A172 (cell line): ENCODE results near the gene HSD17B4. TPM values are rescaled to one million over a fixed set of nuclear protein-coding genes. Genes with fewer than 3 reads are reported as not detected.
"Not testable (repeated sequence)": the region's sequence is repeated elsewhere in the genome, so short reads cannot be mapped to it uniquely, and the experiment has no call there.

ENCODE experiments used
- DNase-seq: peaks from one replicate; pipeline ENCODE4 v3.0.0-alpha.2; 2015; ENCODE audit warnings: low spot score
- total RNA-seq: library from RNA; depleted of rRNA; stranded (reverse); fragments of >200 nt; shearing (Covaris generic); gene quantifications from 2 replicates; pipeline ENCODE4 v1.2.3, GENCODE V29; 2014; rRNA removed

HSD17B4 gene, protein sequence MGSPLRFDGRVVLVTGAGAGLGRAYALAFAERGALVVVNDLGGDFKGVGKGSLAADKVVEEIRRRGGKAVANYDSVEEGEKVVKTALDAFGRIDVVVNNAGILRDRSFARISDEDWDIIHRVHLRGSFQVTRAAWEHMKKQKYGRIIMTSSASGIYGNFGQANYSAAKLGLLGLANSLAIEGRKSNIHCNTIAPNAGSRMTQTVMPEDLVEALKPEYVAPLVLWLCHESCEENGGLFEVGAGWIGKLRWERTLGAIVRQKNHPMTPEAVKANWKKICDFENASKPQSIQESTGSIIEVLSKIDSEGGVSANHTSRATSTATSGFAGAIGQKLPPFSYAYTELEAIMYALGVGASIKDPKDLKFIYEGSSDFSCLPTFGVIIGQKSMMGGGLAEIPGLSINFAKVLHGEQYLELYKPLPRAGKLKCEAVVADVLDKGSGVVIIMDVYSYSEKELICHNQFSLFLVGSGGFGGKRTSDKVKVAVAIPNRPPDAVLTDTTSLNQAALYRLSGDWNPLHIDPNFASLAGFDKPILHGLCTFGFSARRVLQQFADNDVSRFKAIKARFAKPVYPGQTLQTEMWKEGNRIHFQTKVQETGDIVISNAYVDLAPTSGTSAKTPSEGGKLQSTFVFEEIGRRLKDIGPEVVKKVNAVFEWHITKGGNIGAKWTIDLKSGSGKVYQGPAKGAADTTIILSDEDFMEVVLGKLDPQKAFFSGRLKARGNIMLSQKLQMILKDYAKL
- 140 and 150 TPM in 2 replicates for total RNA-seq

DNA sequence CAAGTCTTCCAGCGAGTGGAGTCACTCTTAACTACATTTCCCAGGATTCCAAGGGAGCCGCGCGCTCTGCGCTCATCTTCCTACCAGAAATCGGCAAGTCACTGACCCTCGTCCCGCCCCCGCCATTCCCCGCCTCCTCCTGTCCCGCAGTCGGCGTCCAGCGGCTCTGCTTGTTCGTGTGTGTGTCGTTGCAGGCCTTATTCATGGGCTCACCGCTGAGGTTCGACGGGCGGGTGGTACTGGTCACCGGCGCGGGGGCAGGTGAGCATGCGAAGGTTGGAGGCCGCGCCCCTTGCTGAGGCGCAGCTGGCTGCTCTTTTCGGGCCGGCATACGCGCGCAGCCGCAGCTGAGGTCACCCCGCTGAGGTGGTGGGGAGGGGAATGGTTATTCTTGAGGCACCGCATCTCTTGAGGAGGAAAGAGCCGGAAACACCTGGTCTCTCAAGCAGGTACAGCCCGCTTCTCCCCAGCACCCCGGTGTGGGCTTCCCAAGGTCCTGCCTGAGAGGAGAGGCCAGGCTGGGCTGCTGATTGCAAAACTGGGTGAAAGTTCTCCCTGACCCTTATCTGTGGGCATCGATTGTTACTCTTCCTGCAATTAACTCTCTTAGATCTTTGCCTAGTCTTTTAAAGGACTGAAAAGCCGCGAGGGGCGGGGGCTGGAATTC lies at the start of gene HSD17B4:
Gene HSD17B4, plus strand, starts transcription at position 125 of the 667 bp plus-strand sequence. Its CDS starts 79 bp downstream, at position 204.
- DNase-seq = peak; percentile 88

DNA sequence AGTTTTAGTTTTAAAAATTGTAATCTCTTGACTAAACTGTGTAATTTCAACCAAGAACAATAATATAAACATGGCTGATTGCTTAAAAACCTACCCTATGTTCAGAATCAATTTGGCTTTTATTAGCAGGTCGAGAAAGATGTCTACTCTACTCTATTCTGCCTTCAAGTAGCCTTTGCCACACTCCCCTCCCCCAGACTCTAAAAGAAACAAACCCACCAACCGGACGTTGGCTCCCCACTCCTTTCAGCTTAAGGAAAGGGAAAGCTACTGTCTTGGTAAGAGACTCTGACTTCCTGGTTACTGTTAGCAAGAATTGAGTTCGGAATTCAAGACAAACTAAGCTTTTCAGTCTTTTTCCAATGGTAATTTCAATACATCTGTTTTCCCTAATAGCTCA lies 49.7 kb upstream of the HSD17B4 start:
- no peak for DNase-seq

DNA sequence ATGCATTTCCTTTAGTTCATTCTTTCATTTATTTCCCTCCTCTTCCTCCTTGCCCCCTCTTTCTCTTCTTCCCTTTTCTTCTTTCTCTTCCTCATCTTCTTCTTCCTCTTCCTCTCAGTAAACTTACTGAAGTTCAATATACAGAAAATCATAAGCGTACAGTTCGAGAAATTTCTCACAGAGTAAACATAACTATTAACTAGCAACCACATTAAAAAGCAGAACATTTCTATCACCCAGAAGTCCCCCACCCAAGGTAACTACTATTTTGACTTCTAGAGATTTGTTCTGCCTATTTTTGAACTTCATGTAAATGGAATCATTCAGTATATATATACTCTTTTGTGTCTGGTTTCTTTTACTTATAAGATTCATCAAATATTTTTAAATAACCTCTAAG lies 48.3 kb upstream of the HSD17B4 start:
- no peak for DNase-seq

DNA sequence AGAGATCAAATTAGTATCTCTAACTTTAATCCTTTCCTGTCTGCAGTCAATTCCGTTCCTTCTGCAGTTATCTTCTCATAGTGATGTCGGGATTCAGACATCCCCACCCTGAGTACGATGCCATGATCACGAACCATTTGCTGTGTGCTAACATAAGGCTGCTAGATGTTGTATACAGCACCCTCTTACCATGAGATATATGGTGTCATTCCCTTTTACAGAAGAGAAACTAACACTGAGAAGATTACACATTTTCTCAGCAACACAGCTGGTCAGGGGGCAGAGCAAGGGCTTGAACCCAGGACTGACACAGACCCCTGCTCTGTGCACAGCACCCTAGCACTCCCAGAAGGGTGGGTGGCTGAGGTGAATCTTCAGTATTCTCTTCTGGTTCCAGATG lies 46.9 kb upstream of the HSD17B4 start:
- no peak for DNase-seq

DNA sequence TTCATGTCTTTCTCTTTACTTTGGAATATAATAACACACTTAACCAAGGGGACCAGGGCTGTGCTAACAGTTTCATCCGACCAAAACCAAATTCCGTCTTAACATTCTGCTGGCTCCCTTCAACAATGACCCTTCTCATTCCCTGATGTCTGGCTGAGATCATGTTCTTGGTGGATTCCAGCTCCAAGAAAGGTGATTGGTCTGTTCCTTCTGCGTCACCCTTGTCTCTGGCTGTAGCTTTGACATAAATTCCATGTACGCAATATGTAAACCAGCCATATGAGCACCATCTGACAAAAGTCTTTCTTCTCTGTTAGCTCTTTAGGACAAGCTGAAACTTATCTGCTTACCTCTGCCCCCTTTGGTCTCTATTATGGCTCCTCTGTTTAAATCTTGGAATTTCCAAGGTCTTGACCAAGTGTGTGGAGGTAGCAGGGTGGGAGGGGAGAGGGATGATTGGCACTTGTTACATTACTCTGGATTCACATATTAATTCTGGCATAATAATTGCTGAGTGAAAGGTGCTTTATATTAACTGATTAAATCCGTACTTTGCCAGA lies 45.7 kb upstream of the HSD17B4 start:
- DNase-seq = no peak

DNA sequence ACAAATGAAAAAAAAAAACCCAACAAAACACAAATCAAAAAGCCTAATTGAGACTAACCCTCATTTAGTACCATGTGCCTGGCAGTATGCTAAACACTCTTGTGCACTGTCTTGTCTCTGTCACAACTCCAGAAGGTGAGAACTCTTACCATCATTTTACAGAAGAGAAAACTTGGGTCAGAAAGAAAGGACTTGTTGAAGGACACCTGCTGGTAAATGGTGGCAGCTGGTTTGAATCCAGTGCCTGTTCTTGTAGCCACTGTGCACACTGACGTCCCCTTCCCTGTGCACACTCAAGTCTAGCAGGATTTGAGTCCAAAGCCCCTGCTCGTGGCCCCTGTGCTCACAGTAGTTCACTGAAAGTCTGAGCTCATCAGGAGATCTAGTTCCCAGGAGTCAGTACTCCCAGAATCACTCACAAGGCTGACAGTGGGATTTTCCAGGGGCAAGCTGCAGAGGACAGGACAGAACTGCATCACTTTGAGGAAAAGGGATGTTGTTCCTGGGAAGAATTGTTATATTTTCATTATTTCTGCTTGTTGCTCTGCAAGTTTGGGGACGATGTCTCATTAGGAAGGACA lies 43.0 kb upstream of the HSD17B4 start:
- DNase-seq = no peak

DNA sequence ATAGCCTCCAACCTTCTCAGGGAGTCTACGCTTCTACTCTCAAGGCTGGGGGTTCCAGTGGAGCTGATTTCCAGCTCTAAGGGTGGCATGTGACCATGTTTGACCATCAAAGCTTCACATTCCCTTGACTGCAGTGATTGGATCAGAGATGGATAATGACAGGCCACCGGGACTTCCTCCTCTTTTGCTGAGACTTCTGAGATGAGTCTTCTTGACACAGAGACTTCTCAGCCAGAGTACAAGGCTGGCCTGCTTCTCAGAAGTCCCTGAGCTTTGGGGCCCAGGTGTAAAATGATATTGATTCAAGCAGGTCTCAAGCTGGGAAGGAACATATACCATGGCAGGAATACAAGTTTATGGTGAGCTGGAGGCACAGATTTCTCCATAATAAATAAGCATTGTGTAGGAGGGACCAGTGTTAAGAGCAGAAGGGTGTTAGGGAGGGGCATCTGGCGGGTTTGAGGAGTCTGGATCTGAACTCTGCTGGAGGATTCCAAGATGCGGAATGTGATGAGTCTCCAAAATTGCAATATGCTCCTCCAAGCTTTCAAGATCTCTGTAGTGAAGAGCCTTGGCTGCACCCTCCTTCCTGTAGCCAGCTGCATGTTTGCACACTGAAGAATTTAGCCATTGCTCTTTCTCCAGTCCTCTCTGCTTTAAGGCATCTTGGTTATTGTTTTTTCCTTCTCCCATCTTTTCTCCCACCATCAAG lies 41.7 kb upstream of the HSD17B4 start:
- DNase-seq = no peak

DNA sequence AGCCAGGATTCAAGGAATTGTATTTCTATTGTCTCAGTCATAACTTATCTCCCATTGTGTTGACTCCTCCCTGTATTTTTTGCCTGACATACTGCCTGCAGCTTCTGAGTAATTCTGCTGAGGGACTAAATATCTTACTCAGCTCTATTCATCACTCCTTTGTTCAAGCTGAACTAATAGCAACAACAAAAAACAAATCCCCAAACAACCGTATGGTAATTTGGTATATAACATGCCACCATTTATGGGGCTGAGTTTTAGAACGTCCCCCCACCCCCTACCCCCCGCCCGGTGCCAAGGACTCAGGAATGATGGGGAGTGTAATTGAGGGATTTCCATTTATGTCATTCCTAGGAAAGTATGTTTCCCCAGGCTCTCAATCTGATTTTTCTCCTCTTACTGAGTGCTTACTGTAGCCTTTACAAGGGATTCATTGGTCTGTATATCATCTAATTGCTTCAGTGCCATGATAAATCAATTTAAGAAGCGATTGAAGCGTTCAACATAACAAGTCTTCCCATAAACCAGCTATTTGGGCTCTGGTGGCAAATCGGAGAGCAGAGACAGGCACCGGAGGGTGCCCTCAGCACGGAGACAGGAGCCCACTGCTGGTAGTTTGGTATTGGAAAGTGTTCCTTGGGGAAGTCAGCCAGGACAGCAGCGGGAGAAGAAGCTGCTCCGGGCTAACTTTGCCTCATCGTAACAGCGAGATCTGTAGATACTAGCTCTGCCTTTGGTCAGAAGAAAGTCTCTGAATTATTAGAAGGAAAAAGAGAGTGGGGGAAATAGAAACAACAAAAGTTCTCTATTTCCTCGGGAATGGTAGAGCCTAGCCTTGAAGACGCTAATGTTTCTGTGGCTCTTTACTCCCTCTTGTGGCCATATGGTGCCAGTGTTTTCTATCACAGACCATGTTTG lies 40.7 kb upstream of the HSD17B4 start:
- peak; percentile 82 for DNase-seq

DNA sequence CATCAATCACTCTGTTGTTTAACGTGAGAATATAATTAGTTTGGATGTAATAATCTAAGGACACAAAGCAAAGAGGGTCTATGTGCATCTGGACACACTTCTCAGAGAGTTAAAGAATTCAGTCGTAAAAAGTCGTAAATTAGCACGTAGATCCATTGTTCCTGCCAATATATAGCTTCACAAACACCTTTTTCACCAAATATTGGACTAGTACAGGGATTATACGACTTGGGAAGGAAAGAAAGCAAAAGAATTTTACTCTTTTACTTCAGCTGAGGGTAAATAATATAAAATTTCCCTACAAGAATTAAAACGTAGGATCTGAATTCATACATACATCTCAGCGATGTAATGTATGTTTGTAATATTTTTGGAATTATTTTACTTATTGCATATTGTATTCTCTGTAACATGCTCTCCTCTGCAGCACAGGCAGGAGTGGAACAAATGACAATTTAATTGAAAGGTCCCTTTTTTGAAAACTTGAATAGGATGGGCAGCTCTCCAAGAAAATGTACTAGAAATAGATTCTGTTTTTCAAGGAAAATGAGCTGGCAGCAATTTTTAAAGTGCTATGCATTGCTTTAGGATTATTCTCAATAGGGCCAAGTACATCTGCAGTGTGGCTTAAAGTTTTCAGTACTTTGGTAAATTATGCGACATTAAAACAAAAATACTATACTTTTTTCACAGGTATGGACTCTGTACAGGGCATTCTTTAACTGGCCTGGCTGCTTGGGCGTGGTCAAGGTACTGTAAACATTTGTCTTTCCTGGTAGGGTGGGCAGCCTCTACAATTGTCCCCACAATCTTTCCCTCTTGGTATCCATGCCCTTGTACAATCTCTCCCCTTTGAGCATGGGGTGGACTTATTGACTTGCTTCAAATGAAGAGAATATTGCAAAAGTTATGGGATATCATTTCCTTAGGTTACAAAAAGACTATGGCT lies 39.7 kb upstream of the HSD17B4 start:
- DNase-seq = no peak

DNA sequence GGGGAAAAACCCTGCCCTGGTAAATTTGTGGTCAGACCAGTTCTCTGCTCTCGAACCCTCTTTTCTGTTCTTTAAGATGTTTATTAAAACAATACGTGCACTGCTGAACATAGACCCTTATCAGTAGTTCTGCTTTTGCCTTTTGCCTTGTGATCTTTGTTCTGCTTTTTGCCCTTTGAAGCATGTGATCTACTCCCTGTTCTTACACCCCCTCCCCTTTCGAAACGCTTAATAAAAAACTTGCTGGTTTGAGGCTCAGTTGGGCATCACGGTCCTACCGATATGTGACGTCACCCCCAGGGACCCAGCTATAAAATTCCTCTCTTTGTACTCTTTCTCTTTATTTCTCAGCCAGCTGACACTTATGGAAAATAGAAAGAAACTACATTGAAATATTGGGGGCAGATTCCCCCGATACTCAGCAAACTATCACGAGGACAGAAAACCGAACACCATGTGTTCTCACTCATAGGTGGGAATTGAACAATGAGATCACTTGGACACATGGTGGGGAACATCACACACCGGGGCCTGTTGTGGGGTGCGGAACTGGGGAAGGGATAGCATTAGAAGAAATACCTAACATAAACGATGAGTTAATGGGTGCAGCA lies 38.1 kb upstream of the HSD17B4 start:
- DNase-seq = not testable (repeated sequence)

DNA sequence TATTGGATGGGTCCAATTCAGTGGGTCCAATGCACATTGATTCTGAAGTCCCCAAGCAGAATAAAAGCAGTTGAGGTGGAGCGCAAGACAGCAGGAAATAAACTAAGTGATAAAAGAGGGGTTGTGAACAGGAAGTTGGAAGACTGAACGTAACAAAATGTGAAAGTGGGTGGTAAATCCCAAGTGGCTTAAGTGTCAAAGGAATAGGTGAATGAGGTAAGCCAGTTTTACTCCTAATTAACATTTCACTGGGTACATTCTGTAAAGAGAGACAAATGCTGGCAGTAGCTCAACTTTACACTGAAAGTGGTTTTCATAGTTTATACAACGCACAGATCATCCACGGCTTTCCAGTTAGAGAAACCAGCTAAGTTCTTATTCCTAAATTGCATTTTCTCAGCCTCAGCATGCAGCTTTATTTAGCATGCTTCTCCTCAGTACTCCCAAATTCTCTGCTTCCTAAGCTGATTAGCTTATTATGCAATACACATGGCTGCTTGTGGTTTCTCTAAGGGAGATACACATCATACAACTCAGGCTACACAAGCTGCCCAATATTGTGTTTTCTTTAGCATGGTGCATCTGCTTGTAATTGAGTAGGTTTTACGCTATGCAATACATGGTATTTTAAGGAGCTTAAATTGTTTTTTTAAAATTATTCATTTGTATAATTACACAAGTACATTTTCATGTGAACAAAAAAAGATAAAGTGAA lies 34.2 kb upstream of the HSD17B4 start:
- peak; percentile 48 for DNase-seq

DNA sequence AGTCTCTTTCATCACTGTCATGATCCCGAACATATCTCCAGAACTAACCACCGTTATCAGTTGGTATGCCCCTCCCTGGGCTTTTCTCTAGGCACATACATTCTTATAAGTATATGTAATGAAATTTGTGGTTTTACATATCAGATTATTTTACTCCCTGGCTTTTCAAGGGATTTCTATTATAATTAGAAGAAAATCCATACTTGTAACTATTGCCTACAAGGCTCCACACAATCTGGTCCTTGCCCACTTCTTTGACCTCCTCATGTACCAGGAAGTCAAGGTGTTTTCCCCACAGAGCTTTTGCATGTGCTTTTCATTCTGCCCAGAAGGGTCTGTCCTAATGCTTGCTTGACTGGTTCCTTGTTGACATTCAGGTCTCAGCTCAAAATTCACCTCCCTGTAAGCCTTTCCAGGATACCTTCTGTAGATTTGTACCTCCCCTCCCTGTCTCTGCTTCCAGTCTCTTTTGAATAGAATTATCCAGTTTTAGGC lies 33.6 kb upstream of the HSD17B4 start:
- DNase-seq = peak; percentile 32

DNA sequence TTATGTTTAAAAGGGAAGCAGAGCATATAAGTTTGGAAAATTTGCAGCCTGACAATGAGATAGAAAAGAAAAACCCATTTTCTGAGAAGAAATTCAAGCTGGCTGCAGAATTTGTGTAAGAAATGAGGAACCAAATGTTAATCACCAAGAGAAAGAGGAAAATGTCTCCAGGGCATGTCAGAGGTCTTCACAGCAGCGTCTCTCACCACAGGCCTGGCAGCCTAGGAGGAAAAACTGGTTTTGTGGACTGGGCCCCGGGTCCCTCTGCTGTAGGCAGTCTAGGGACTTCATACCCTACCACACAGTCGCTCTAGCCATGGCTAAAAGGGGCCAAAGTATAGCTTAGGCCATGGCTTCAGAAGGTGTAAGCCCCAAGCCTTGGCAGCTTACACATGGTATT lies 32.1 kb upstream of the HSD17B4 start:
- no peak for DNase-seq

DNA sequence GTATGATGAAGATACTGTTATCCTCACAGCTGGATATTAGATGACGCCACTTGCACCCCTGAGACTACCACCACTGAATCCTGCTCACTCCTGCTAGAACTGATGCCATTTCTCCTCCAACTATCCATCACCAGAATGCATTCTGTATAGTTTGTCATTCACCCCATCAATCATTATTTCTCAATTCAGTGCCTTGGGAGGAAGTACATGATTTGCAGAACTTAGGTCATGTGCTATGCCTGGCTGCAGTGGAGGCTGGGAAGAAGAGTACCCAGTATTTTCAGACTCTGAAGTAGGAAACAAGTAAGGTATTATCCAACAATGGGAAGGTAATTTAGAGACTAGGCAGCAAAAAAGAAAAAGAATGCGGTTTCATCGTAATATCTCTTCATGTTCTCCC lies 26.2 kb upstream of the HSD17B4 start:
- DNase-seq = no peak

DNA sequence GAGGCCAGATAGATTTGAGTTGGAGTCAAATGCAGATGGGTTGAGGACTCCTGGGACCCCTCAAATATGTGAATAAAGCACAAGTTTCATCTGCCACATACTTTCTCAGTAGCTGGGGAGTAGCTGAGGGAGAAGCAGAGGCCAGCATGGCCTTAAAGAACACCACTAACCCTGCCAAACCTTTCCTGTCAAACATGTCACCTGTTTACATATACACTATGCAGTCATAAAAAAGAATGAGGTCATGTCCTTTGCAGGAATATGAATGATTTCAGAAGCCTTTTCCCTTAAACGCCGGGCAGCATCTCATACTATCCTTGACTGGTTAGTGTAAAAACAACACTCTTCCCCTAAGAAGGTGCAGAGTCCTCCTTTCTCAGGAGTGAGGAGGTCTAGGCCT lies 25.2 kb upstream of the HSD17B4 start:
- no peak for DNase-seq

DNA sequence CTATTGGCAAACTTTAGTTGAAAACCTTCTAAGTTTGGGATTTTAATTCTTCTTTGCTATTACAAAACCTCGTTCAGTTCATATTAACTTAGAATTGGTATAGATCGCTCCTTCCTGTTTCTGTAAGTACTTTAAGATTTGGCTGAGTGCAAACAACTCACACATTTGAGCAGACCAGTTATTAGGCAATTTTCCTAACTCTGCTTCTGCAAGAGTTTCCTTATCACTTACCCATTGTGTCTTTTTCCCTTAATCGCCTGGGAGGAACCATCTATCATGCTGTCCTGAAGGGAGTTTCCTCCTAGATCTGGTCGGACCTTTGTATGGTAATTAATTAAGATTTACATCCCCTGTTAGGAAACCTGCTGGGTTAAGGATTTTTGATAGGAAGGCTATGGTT lies 24.7 kb upstream of the HSD17B4 start:
- not testable (repeated sequence) for DNase-seq

DNA sequence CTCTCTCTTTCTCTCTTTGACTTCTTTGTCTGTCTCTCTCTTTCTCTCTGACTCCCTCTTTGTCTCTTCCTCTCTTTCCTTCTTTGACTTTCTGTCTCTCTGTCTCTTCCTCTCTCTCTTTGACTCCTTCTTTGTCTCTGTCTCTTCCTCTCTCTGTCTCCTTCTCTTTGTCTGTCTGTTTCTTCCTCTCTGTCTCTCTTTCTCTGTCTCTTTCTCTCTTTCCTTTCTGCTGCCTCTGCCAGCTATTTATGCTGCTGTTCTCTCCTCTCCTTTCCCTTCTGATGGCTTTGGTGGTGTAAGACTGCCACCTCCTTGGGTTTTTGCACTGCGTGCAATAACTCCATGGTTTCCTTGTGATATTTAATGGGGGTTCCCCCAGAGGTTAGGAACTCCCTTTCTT lies 24.1 kb upstream of the HSD17B4 start:
- DNase-seq = not testable (repeated sequence)

DNA sequence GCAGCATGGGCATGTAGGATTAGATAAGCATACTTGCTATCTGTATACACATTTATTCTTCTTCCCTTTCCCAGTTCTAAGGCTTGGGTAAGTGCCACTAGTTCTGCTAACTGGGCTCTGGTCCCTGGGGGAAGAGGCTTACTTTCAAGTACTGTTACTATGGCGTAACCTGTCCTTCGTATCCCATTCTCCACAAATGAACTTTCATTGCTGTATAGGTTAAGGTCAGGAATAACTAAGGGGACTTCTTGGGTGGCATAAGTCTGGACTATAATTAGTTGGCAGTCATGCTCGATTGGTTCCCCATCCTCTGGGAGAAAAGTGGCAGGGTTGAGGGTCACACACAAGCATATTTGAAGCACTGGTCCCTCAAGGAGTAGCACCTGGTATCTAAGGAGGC lies 23.7 kb upstream of the HSD17B4 start:
- DNase-seq = not testable (repeated sequence)
